CD4-positive, alpha-beta T cell treated with Interleukin-21 for 1 hour (primary cell): ENCODE data around the gene FBXL5.

Source experiments
- DNase-seq: peaks from one replicate; pipeline ENCODE4 v3.0.0-alpha.2; 2020

Gene FBXL5

DNA sequence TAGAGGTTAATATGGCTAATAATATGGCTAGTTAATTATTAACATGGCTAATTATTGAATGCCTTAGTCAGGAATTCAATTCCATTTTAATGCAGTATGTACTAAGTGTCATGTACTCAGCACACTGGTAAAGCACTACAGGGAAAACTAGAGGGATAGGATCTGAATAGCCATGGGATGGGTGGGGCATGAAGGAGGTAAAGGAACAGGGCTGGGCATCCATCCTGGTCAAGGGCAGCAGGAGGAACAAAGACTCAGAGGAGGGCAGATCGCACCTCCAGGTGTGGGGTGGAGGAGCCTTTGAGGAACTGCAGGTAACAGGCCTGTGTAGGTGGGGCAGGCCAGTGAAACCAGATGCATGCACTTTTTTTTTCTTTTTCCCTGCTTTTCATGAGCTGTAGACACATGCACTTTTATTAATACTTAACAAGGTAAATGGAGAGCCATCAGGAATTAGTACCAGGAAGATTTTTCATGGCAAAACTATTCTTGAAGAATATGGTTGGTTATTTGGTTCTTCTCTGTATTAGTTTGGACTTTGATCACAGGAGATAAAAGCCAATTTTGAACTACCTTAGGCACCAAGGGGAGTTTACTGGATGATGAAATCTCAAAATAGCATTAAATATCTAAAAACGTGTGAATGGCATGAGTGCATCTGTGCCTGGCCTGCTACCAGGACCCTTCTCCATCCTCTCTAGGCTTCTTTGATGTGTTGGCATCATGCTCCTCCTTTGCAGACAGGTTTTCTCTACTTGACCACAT, 97.2 kb downstream of the FBXL5 start:
- DNase-seq, result no peak

DNA sequence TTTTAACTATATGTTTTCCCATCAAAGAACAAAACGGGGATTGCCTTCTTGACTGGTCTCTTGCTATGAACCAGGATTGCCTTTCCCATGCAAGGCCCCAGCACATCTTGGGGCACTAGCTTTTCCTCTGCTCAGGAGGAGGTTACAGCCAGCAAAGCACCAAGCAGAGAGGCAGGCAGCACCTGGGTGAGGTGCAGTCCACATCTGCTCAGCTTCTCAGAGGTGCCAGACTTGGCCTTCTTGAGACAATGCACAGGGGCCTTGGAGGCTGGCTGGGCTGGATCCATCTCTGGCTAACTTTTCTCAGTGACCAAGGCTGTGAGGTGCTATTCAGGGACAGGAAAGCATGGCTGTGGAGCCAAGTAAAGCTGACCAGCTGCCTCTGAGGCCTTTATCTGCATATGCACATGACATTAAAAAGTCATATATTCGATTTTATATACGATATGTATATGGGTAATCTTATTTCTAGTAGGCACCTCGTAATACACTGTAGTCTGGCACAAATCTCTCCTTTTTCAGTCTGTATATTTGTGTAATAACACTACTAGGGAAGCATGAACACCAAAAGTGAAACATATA, 98.6 kb downstream of the FBXL5 start:
- no peak for DNase-seq
